GM23338 (cell line): ENCODE measurements around the gene USP43. TPM values are rescaled to one million over a fixed set of nuclear protein-coding genes. Genes with fewer than 3 reads are reported as not detected.

Source experiments
- ATAC-seq: fragments of 200-7000 bp; cut with Tn5 transposase; 3 replicates; pipeline ENCODE4 v1.9.1; 2020
- DNase-seq: peaks from one replicate; pipeline ENCODE4 v3.0.0-alpha.2; 2015; ENCODE audit warnings: low spot score
- H2AFZ ChIP-seq: fragments of 200-600 bp; sonication (generic); 2 replicates; pipeline ENCODE4 v1.8.0; 2016; ENCODE audit warnings: antibody characterized with exemption, mild to moderate bottlenecking, moderate library complexity
- H3F3A ChIP-seq: fragments of 200-600 bp; sonication (generic); replicated peaks from 2 replicates; pipeline ENCODE4 v1.8.0; 2017; ENCODE audit warnings: antibody characterized with exemption, mixed run types, low read depth
- H3K27ac ChIP-seq: fragments of 200-600 bp; sonication (generic); 2 replicates; pipeline ENCODE4 v1.6.1; 2016; ENCODE audit warnings: low read depth
- H3K27me3 ChIP-seq: fragments of 200-600 bp; sonication (generic); 2 replicates; pipeline ENCODE4 v1.8.0; 2016; ENCODE audit warnings: mild to moderate bottlenecking, mixed run types, moderate library complexity; ENCODE audit not compliant: insufficient read depth
- H3K36me3 ChIP-seq: fragments of 200-600 bp; sonication (generic); 2 replicates; pipeline ENCODE4 v1.8.0; 2016; ENCODE audit warnings: mild to moderate bottlenecking; ENCODE audit not compliant: insufficient read depth
- H3K4me1 ChIP-seq: fragments of 200-600 bp; sonication (generic); 2 replicates; pipeline ENCODE4 v1.8.0; 2016; ENCODE audit warnings: mild to moderate bottlenecking, moderate library complexity; ENCODE audit not compliant: insufficient read depth
- H3K4me2 ChIP-seq: fragments of 200-600 bp; sonication (generic); 2 replicates; pipeline ENCODE4 v1.7.1; 2017; ENCODE audit warnings: mixed run types
- H3K4me3 ChIP-seq: fragments of 200-600 bp; sonication (generic); 2 replicates; pipeline ENCODE4 v1.6.1; 2016; ENCODE audit warnings: mixed run types
- H3K79me2 ChIP-seq: fragments of 200-600 bp; sonication (generic); replicated peaks from 2 replicates; pipeline ENCODE4 v1.8.0; 2017; ENCODE audit warnings: mild to moderate bottlenecking; ENCODE audit not compliant: insufficient read depth
- H3K9me2 ChIP-seq: fragments of 200-600 bp; sonication (generic); 2 replicates; pipeline ENCODE4 v1.8.0; 2017; ENCODE audit not compliant: insufficient read depth
- H4K20me1 ChIP-seq: fragments of 200-600 bp; sonication (generic); replicated peaks from 2 replicates; pipeline ENCODE4 v1.8.0; 2017; ENCODE audit warnings: mild to moderate bottlenecking; ENCODE audit not compliant: insufficient read depth
- H3K27ac Mint-ChIP-seq: 2 replicates; pipeline ENCODE4 v1.8.0; 2020; ENCODE audit warnings: inconsistent platforms, mild to moderate bottlenecking, moderate library complexity, mixed read lengths
- H3K27me3 Mint-ChIP-seq: 3 replicates; pipeline ENCODE4 v1.8.0; 2022; ENCODE audit warnings: low read depth, mild to moderate bottlenecking, moderate library complexity, mixed read lengths, inconsistent platforms; ENCODE audit not compliant: insufficient read depth, poor library complexity
- H3K36me3 Mint-ChIP-seq: 3 replicates; pipeline ENCODE4 v1.8.0; 2021; ENCODE audit warnings: low read depth, mild to moderate bottlenecking, inconsistent platforms, moderate library complexity, mixed read lengths
- H3K4me1 Mint-ChIP-seq: 3 replicates; pipeline ENCODE4 v1.8.0; 2020; ENCODE audit warnings: mild to moderate bottlenecking, inconsistent platforms, mixed read lengths
- H3K4me3 Mint-ChIP-seq: 3 replicates; pipeline ENCODE4 v1.8.0; 2021; ENCODE audit warnings: moderate library complexity, mild to moderate bottlenecking, inconsistent platforms, mixed read lengths
- H3K9me3 Mint-ChIP-seq: 3 replicates; pipeline ENCODE4 v1.8.0; 2020; ENCODE audit warnings: moderate library complexity, mild to moderate bottlenecking, inconsistent platforms, mixed read lengths
- CTCF ChIP-seq, 2 experiments: fragments of 200-600 bp in 1 of 2; sonication (generic) in 1 of 2; conservative IDR thresholded peaks; 2 replicates each; pipeline versions ENCODE4 v1.5.1 to v1.6.1; 2016 to 2017; ENCODE audit warnings: antibody characterized with exemption in 2 of 2, low read depth in 2 of 2, mild to moderate bottlenecking in 2 of 2, moderate library complexity in 1 of 2
- ETS1 ChIP-seq: IDR thresholded peaks from 2 replicates; pipeline ENCODE4 v1.6.1; 2016; ENCODE audit warnings: antibody characterized with exemption
- EZH2phosphoT487 ChIP-seq: fragments of 200-600 bp; sonication (generic); IDR thresholded peaks from one replicate; pipeline ENCODE4 v1.8.1; 2018; ENCODE audit warnings: antibody characterized with exemption; ENCODE audit not compliant: unreplicated experiment
- JUNB ChIP-seq: IDR thresholded peaks from one replicate; pipeline ENCODE4 v1.6.1; 2016; ENCODE audit warnings: antibody characterized with exemption; ENCODE audit not compliant: unreplicated experiment
- POLR2AphosphoS5 ChIP-seq: IDR thresholded peaks from 2 replicates; pipeline ENCODE4 v1.6.1; 2016; ENCODE audit warnings: antibody characterized with exemption, low read depth
- REST ChIP-seq: IDR thresholded peaks from one replicate; pipeline ENCODE4 v1.6.1; 2018; ENCODE audit warnings: antibody characterized with exemption; ENCODE audit not compliant: unreplicated experiment
- ZNF114 ChIP-seq: fragments of 250-450 bp; sonication (Bioruptor Pico); IDR thresholded peaks from 2 replicates; pipeline ENCODE4 v1.5.0; 2020; ENCODE audit warnings: mild to moderate bottlenecking, moderate library complexity
- ZNF462 ChIP-seq: fragments of 250-450 bp; sonication (Bioruptor Pico); IDR thresholded peaks from 2 replicates; pipeline ENCODE4 v1.5.0; 2020; ENCODE audit warnings: mild to moderate bottlenecking, moderate library complexity
- polyA plus RNA-seq: library from polyadenylated mRNA; unstranded; fragments of >200 nt; fragmentation: Nextera tagmentation; extraction: Ambion mirVana; gene quantifications from 2 replicates; pipeline ENCODE4 v1.2.1, GENCODE V29; 2016
- total RNA-seq: library from RNA; depleted of rRNA; stranded (reverse); fragments of >200 nt; shearing (Covaris generic); gene quantifications from 2 replicates; pipeline ENCODE4 v1.2.3, GENCODE V29; 2014

Gene USP43
- total and polyA plus RNA-seq, 2 experiments from 2014 or later = 5.7 to 12.5 TPM

- no peak overlapping the region for H3K27ac ChIP-seq
- H3K4me3 Mint-ChIP-seq = no peak overlapping the region
- H3K27me3 ChIP-seq = no peaks in the 10 kb centered on the region
- ATAC-seq (no peak), DNase-seq (no peak)
- no peak for TF ChIP-seq EZH2phosphoT487
- no peak for TF ChIP-seq POLR2AphosphoS5
- TF ChIP-seq ZNF462 (CRISPR knock-in tag) = no peak
- H3F3A ChIP-seq = no peaks in the 10 kb centered on the region
- no peaks in the 10 kb centered on the region for H3K36me3 ChIP-seq
- no peak overlapping the region for H2AFZ ChIP-seq
- no peak overlapping the region for H3K4me3 ChIP-seq
- no peaks in the 10 kb centered on the region for H3K4me1 ChIP-seq
- H3K9me2 ChIP-seq = no peaks in the 10 kb centered on the region
- peaks cover 17% of the 10 kb centered on the region for H3K9me3 Mint-ChIP-seq
- peaks cover 9% of the 10 kb centered on the region for H3K27me3 Mint-ChIP-seq
- H3K4me2 ChIP-seq = no peak overlapping the region
- H4K20me1 ChIP-seq = no peaks in the 10 kb centered on the region
- no peak overlapping the region for H3K27ac Mint-ChIP-seq
- no peaks in the 10 kb centered on the region for H3K79me2 ChIP-seq
- H3K36me3 Mint-ChIP-seq = peaks cover 11% of the 10 kb centered on the region
- H3K4me1 Mint-ChIP-seq = 0 out of 3 replicates have a peak, but pooled peaks cover 3% of the 10 kb centered on the region
Measured at GRCh38 chr17:9728005-9728404, 82.7 kb downstream of the USP43 start.

- H3K4me2 ChIP-seq = no peak overlapping the region
- 0 out of 3 replicates have a peak, but pooled peaks cover 3% of the 10 kb centered on the region for H3K4me1 Mint-ChIP-seq
Measured at GRCh38 chr17:9728564-9728963, 83.2 kb downstream of the USP43 start.

More at GRCh38 chr17:9728564-9728963, 83.2 kb downstream of the USP43 start:
- Histone ChIP-seq H3K79me2 (no peaks in the 10 kb centered on the region), H2AFZ (no peak overlapping the region), H3K9me2 (no peaks in the 10 kb centered on the region), H3F3A (no peaks in the 10 kb centered on the region), H3K4me1 (no peaks in the 10 kb centered on the region), H4K20me1 (no peaks in the 10 kb centered on the region), H3K4me3 (no peak overlapping the region), H3K27me3 (no peaks in the 10 kb centered on the region), H3K36me3 (no peaks in the 10 kb centered on the region), H3K27ac (no peak overlapping the region)
- Mint-ChIP-seq H3K27me3 (peaks cover 9% of the 10 kb centered on the region), H3K9me3 (peaks cover 17% of the 10 kb centered on the region), H3K27ac (no peak overlapping the region), H3K4me3 (no peak overlapping the region), H3K36me3 (peaks cover 11% of the 10 kb centered on the region)
- no peak for DNase-seq
- no peak for TF ChIP-seq CTCF (conservative IDR thresholded peaks at IDR 0.05; ENCODE audit: low read depth in 2 of 2)
- no peak for TF ChIP-seq REST
- no peak for TF ChIP-seq ETS1
- TF ChIP-seq ZNF114 (CRISPR knock-in tag) = no peak
- no peak for TF ChIP-seq JUNB
- ATAC-seq = no peak
